Transverse colon (tissue), 4 donors: ENCODE data around the gene GREB1L. TPM values are rescaled to one million over a fixed set of nuclear protein-coding genes. Genes with fewer than 3 reads are reported as not detected.

ENCODE experiments used
- DNase-seq: peaks from one replicate; pipeline ENCODE4 v3.0.0-alpha.2; 2019
- H3K27ac ChIP-seq, 4 donors: fragments of 200-600 bp; sonication (generic); 2 replicates each; pipeline ENCODE4 v1.5.1; 2016 to 2018; ENCODE audit warnings: inconsistent platforms in 4 of 4
- H3K27me3 ChIP-seq: fragments of 200-600 bp; sonication (generic); 2 replicates; pipeline ENCODE4 v1.5.1; 2017; ENCODE audit warnings: inconsistent platforms
- H3K36me3 ChIP-seq, 4 donors: fragments of 200-600 bp; sonication (generic); 2 replicates each; pipeline ENCODE4 v1.5.1; 2017 to 2019; ENCODE audit warnings: inconsistent platforms in 4 of 4
- H3K4me1 ChIP-seq, 4 donors: fragments of 200-600 bp; sonication (generic); 2 replicates each; pipeline ENCODE4 v1.5.1; 2017 to 2020; ENCODE audit warnings: inconsistent platforms in 4 of 4
- H3K4me3 ChIP-seq, 4 donors: fragments of 200-600 bp; sonication (generic); 1 replicate in 1 of 4; 2 replicates in 3 of 4; pipeline versions ENCODE4 v1.5.1 to v1.6.1; 2017 to 2019; ENCODE audit warnings: inconsistent platforms in 4 of 4
- H3K9me3 ChIP-seq, 2 donors: fragments of 200-600 bp; sonication (generic); 2 replicates each; pipeline ENCODE4 v1.5.1; 2017 to 2019; ENCODE audit warnings: inconsistent platforms in 2 of 2
- EP300 ChIP-seq: sonication (generic); formaldehyde crosslinking; IDR thresholded peaks from one replicate; pipeline ENCODE4 v1.6.1; 2017; ENCODE audit warnings: antibody characterized with exemption, low read depth
- POLR2A ChIP-seq: fragments of 450-650 bp; IDR thresholded peaks from one replicate; pipeline ENCODE4 v1.6.1; 2016; ENCODE audit warnings: antibody characterized with exemption, mild to moderate bottlenecking, moderate library complexity
- POLR2AphosphoS5 ChIP-seq, 3 donors: sonication (generic); formaldehyde crosslinking; IDR thresholded peaks; one replicate each; pipeline ENCODE4 v1.6.1; 2016; ENCODE audit warnings: antibody characterized with exemption in 3 of 3
- WGBS, 2 donors: methylation state at CpG; one replicate each; pipeline ENCODE4 v1.1.5; 2018; ENCODE audit warnings: low coverage in 1 of 2; 5-methylcytosine and 5-hydroxymethylcytosine counted together
- in situ Hi-C, 4 donors: fragments of 200-750 bp; cut with MboI; loops; one replicate each; pipeline versions ENCODE4 v1.15.0 to v1.15.1; 2017; ENCODE audit warnings: low sequenced_read_pairs in 3 of 4, low pct_ligation_motif_present in 1 of 4, low pct_unique_long_range_greater_than_20kb in 1 of 4
- intact Hi-C: fragments of 100-400 bp; cut with DNase I; formaldehyde crosslinking; loops from one replicate; pipeline ENCODE4 v1.15.1; 2023; ENCODE audit warnings: low total_unique reads
- total RNA-seq, 4 donors: library from RNA; depleted of rRNA; stranded (reverse); fragments of >200 nt; gene quantifications; one replicate each; pipeline ENCODE4 v1.1.0, GENCODE V29; 2016
- TF ChIP-seq, protein P1 (sequence below), 5 experiments: fragments of 200-600 bp in 3 of 5; fragments of 450-650 bp in 2 of 5; sonication (generic) in 3 of 5; IDR thresholded peaks; 1 replicate in 2 of 5; 2 replicates in 3 of 5; pipeline ENCODE4 v1.5.1; 2016 to 2017; ENCODE audit warnings: antibody characterized with exemption in 5 of 5, inconsistent platforms in 3 of 5, mild to moderate bottlenecking in 2 of 5, moderate library complexity in 1 of 5

Gene GREB1L
- total RNA-seq, 4 donors from 2014 or later, result 1.1 to 1.5 TPM; not detected in 2

DNA sequence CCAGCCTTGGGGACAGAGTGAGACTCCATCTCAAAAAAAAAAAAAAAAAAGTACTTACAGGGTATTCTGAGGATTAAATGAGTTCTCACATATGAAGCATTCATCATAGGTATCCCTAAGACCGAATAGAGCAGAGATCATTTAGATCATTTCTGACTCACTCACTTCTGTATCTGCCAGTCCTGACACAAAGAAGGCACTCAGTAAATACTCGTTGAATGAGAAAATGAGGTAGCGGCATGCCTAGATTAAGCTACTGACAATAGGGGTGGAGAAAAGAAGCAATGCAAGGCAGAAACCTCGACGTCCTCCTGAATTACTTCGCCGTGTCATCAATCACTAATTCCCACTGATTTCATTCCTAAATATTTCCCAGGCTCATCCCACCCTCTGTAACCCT lies 103.8 kb downstream of the GREB1L start:
- DNase-seq, result no peak
- Histone ChIP-seq H3K27ac (no peak overlapping the region), H3K4me1 (no peaks in the 10 kb centered on the region), H3K27me3 (no peaks in the 10 kb centered on the region), H3K4me3 (no peak overlapping the region), H3K9me3 (no peaks in the 10 kb centered on the region), H3K36me3 (no peaks in the 10 kb centered on the region)
- in situ Hi-C loops (no loop called here), intact Hi-C loops (no loop called here)
- TF ChIP-seq POLR2AphosphoS5 (IDR thresholded peaks at IDR 0.05) (no peak), POLR2A (no peak)
- WGBS, 2 donors, result 75 to 89% methylated on average over 7 of the region's 7 CpGs

DNA sequence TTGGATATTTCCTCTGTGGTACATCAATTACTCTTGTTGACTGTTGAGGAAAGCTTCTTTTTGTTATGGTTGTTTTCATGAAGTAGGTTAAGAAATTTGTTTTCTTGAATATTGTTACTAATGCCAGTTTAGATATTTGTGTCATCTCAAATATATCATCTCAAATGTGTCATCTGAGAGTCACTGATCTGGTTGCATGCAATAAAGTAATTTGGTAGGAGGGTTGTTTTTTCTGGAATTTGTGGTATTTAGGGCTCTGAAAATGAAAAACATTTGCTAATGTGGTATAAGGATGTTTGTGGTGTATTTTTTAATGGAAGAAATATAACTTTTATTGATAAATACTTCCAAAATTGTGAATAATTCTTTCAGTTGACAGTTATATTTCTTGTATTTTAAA lies 117.7 kb downstream of the GREB1L start:
- no peak overlapping the region for H3K27ac ChIP-seq
- H3K4me1 ChIP-seq, result no peaks in the 10 kb centered on the region
- H3K27me3 ChIP-seq, result peaks cover 6% of the 10 kb centered on the region
- H3K4me3 ChIP-seq, result no peak overlapping the region
- in situ Hi-C loops, result no loop called here
- H3K9me3 ChIP-seq, result no peaks in the 10 kb centered on the region
- no peaks in the 10 kb centered on the region for H3K36me3 ChIP-seq
- intact Hi-C loops, result no loop called here
- DNase-seq, result no peak
- no peak for TF ChIP-seq EP300
- no peak for TF ChIP-seq POLR2A
- TF ChIP-seq POLR2AphosphoS5 (IDR thresholded peaks at IDR 0.05), result no peak

DNA sequence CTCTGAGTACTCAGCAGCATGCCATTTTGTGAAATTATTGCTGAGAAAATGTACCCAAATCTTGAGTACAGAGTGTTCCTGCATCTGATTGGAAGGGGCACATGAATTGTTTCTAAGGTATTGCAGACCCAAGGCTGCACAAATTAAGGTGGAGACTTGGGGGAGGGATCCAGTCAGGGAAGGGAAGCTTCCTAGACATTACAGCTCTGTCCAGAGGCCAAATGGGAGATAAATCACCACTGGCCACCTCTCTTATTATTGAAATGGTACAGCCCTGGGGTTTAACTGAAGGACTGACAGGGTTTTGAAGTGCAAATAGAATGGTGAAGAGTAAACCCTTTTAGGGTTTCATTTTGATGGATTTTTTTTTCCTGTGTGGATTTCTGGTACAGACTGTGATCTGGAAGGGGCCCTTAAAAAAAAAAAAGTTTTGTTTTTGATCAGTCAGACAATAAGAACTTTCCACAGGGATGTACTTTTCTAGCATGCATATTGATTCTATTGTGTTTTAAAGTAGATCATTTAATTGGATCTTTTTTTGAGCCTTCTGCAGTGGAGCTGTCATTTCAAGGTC lies 119.4 kb downstream of the GREB1L start:
- DNase-seq, result no peak
- intact Hi-C loops, result no loop called here
- peaks cover 6% of the 10 kb centered on the region for H3K27me3 ChIP-seq
- H3K9me3 ChIP-seq, result no peaks in the 10 kb centered on the region
- TF ChIP-seq EP300 (no peak), POLR2AphosphoS5 (IDR thresholded peaks at IDR 0.05) (no peak), POLR2A (no peak)
- TF ChIP-seq, protein P1, sequence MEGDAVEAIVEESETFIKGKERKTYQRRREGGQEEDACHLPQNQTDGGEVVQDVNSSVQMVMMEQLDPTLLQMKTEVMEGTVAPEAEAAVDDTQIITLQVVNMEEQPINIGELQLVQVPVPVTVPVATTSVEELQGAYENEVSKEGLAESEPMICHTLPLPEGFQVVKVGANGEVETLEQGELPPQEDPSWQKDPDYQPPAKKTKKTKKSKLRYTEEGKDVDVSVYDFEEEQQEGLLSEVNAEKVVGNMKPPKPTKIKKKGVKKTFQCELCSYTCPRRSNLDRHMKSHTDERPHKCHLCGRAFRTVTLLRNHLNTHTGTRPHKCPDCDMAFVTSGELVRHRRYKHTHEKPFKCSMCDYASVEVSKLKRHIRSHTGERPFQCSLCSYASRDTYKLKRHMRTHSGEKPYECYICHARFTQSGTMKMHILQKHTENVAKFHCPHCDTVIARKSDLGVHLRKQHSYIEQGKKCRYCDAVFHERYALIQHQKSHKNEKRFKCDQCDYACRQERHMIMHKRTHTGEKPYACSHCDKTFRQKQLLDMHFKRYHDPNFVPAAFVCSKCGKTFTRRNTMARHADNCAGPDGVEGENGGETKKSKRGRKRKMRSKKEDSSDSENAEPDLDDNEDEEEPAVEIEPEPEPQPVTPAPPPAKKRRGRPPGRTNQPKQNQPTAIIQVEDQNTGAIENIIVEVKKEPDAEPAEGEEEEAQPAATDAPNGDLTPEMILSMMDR (IDR thresholded peaks at IDR 0.05), result no peak
- no peak overlapping the region for H3K27ac ChIP-seq
- H3K36me3 ChIP-seq, result no peaks in the 10 kb centered on the region
- H3K4me1 ChIP-seq, result no peaks in the 10 kb centered on the region
- H3K4me3 ChIP-seq, result no peak overlapping the region
- in situ Hi-C loops, result no loop called here

DNA sequence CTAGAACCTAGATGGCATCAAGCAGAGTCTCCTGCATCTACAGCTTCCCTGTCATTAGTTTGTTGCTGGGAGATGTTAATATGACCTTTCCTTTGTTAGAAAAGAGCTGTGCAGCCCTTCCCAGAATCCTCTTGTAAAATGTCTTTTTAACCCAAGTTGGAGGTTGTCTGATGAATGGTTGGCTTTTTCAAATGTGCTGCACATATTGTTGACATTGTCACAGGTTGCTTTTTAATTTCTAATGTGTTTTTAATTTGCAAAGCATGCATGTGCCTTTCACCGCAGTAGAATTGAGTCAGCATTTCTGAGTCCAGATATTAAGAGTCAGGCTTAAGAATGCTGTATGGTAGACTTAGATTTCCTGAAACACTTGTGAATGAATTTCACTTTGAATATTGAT lies 120.8 kb downstream of the GREB1L start:
- no peak overlapping the region for H3K27ac ChIP-seq
- H3K36me3 ChIP-seq, result no peaks in the 10 kb centered on the region
- no peaks in the 10 kb centered on the region for H3K9me3 ChIP-seq
- no peaks in the 10 kb centered on the region for H3K4me1 ChIP-seq
- H3K4me3 ChIP-seq, result no peak overlapping the region
- intact Hi-C loops (no loop called here), in situ Hi-C loops (no loop called here)
- H3K27me3 ChIP-seq, result peaks cover 6% of the 10 kb centered on the region
- 43 to 63% methylated on average over 1 of the region's 1 CpG for WGBS, 2 donors
- TF ChIP-seq POLR2A (no peak), POLR2AphosphoS5 (IDR thresholded peaks at IDR 0.05) (no peak), EP300 (no peak)
- TF ChIP-seq, protein P1 (IDR thresholded peaks at IDR 0.05), result no peak
- DNase-seq, result no peak

DNA sequence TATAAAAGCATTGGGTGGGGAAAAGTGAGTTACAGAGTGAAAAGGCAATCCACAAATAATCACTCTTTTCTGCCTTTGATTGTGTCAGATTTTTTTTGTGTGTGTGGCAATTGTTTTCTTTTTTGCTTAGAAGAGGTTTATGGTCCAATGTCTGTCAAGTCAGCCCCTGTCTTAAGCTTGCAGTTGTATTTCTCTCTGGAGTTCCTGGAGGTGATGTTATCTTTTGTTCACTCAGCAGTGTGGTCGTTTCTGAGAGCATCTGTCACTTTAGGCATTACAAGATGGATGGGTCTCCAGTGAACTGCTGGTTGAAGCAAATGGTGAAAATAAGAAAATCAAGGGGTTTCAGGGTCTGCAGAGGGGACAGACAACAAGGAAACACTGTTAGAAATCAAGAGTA lies 121.3 kb downstream of the GREB1L start:
- Histone ChIP-seq H3K9me3 (no peaks in the 10 kb centered on the region), H3K27ac (no peak overlapping the region), H3K4me3 (no peak overlapping the region), H3K4me1 (no peaks in the 10 kb centered on the region), H3K36me3 (no peaks in the 10 kb centered on the region), H3K27me3 (peaks cover 6% of the 10 kb centered on the region)
- in situ Hi-C loops, result no loop called here
- intact Hi-C loops, result no loop called here
- 9 to 10% methylated on average over 1 of the region's 1 CpG for whole genome bisulfite sequencing, 2 donors
- TF ChIP-seq EP300, result no peak
- TF ChIP-seq, protein P1 (IDR thresholded peaks at IDR 0.05), result no peak
- no peak for TF ChIP-seq POLR2AphosphoS5 (IDR thresholded peaks at IDR 0.05)
- no peak for TF ChIP-seq POLR2A
- no peak for DNase-seq
